Stomach (tissue), 9 donors: ENCODE data around the gene ZNF24. TPM values are rescaled to one million over a fixed set of nuclear protein-coding genes. Genes with fewer than 3 reads are reported as not detected.

Source experiments
- DNase-seq, 2 donors: peaks; one replicate each; pipeline versions ENCODE4 v3.0.0 to v3.0.0-alpha.2; 2013 to 2019
- H3K27ac ChIP-seq, 5 donors: fragments of 200-600 bp in 4 of 5; sonication (generic) in 4 of 5; one replicate each; pipeline ENCODE4 v1.5.1; 2013 to 2019; ENCODE audit warnings: mild to moderate bottlenecking in 1 of 5, moderate library complexity in 1 of 5
- H3K27me3 ChIP-seq, 3 donors: fragments of 200-600 bp; sonication (generic); one replicate each; pipeline ENCODE4 v1.5.1; 2017 to 2019; ENCODE audit warnings: mixed run types in 1 of 3
- H3K36me3 ChIP-seq, 4 donors: fragments of 200-600 bp; sonication (generic); 1 replicate in 3 of 4; 2 replicates in 1 of 4; pipeline ENCODE4 v1.5.1; 2016 to 2019
- H3K4me1 ChIP-seq, 4 donors: fragments of 200-600 bp; sonication (generic); one replicate each; pipeline ENCODE4 v1.5.1; 2016 to 2019
- H3K4me3 ChIP-seq, 4 donors: fragments of 200-600 bp; sonication (generic) in 3 of 4; one replicate each; pipeline ENCODE4 v1.5.1; 2016 to 2019; ENCODE audit warnings: mild to moderate bottlenecking in 1 of 4
- H3K9me3 ChIP-seq, 4 donors: fragments of 200-600 bp; sonication (generic); one replicate each; pipeline ENCODE4 v1.5.1; 2016 to 2019
- EP300 ChIP-seq: sonication (generic); formaldehyde crosslinking; IDR thresholded peaks from one replicate; pipeline ENCODE4 v1.6.1; 2017; ENCODE audit warnings: antibody characterized with exemption
- POLR2A ChIP-seq, 4 donors: fragments of 450-650 bp; IDR thresholded peaks; one replicate each; pipeline ENCODE4 v1.6.1; 2016; ENCODE audit warnings: antibody characterized with exemption in 4 of 4, control low read depth in 2 of 4, mild to moderate bottlenecking in 1 of 4, moderate library complexity in 1 of 4
- POLR2AphosphoS5 ChIP-seq, 3 donors: sonication (generic); formaldehyde crosslinking; IDR thresholded peaks; one replicate each; pipeline ENCODE4 v1.6.1; 2016; ENCODE audit warnings: antibody characterized with exemption in 3 of 3
- WGBS, 5 donors: extraction: QIAGEN DNeasy Blood & Tissue Kit in 3 of 5; methylation state at CpG; one replicate each; pipeline versions ENCODE4 v1.1.5 to v1.1.7; 2013 to 2018; 5-methylcytosine and 5-hydroxymethylcytosine counted together
- intact Hi-C: fragments of 100-400 bp; cut with DNase I; formaldehyde crosslinking; loops from one replicate; pipeline ENCODE4 v1.15.1; 2023; ENCODE audit warnings: low total_unique reads
- polyA plus RNA-seq, 3 donors: library from polyadenylated mRNA; stranded (reverse); fragments of 200-250 nt; gene quantifications; one replicate each; pipeline ENCODE4 v1.2.3, GENCODE V29; 2013
- total RNA-seq, 5 donors: library from RNA; depleted of rRNA; stranded (reverse); fragments of >200 nt; gene quantifications; one replicate each; pipeline versions ENCODE4 v1.1.0 to v1.2.3, GENCODE V29; 2014 to 2016
- TF ChIP-seq, protein P1 (sequence below), 7 experiments: fragments of 450-650 bp in 4 of 7; fragments of 200-600 bp in 3 of 7; sonication (generic) in 3 of 7; IDR thresholded peaks; one replicate each; pipeline ENCODE4 v1.5.1; 2016 to 2019; ENCODE audit warnings: antibody characterized with exemption in 7 of 7, control low read depth in 2 of 7, mild to moderate bottlenecking in 1 of 7
- donor health status: healthy with polysubstance abuse.
- donor health status: Bipolar disorder and iron deficiency.
- donor health status: healthy.

ZNF24 gene
- total and polyA plus RNA-seq, 8 donors, result 10.5 to 76.2 (median 29.5) TPM

DNA sequence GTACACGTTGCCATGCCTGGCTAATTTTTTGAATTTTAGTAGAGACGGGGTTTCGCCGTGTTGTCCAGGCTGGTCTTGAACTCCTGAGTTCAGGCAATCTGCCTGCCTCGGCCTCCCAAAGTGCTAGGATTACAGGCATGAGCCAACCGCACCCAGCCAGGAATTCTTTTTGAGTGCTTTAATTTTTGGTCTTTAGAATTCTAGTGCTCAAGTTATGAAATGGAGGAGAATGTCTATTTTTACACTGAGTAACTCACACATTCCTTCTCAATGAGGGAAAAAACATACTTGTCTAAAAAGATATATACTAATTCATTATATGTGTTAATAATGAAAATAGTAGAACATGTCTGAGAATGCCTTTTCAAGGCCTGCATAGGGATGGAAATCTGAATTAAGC lies 24.4 kb upstream of the ZNF24 start:
- TF ChIP-seq, protein P1, sequence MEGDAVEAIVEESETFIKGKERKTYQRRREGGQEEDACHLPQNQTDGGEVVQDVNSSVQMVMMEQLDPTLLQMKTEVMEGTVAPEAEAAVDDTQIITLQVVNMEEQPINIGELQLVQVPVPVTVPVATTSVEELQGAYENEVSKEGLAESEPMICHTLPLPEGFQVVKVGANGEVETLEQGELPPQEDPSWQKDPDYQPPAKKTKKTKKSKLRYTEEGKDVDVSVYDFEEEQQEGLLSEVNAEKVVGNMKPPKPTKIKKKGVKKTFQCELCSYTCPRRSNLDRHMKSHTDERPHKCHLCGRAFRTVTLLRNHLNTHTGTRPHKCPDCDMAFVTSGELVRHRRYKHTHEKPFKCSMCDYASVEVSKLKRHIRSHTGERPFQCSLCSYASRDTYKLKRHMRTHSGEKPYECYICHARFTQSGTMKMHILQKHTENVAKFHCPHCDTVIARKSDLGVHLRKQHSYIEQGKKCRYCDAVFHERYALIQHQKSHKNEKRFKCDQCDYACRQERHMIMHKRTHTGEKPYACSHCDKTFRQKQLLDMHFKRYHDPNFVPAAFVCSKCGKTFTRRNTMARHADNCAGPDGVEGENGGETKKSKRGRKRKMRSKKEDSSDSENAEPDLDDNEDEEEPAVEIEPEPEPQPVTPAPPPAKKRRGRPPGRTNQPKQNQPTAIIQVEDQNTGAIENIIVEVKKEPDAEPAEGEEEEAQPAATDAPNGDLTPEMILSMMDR (IDR thresholded peaks at IDR 0.05), result no peak
- TF ChIP-seq POLR2AphosphoS5 (IDR thresholded peaks at IDR 0.05) (no peak), POLR2A (IDR thresholded peaks at IDR 0.05) (no peak), EP300 (no peak)
- Histone ChIP-seq H3K36me3 (peaks cover 8 to 26% (median 19%) of the 10 kb centered on the region in 4 donors), H3K27me3 (no peaks in the 10 kb centered on the region), H3K27ac (no peak overlapping the region), H3K4me3 (no peak overlapping the region), H3K9me3 (no peaks in the 10 kb centered on the region), H3K4me1 (no peaks in the 10 kb centered on the region)
- intact Hi-C loops, result loop anchor here (10.0 kb wide), 1 partner anchor 144 kb away; no protein-coding TSS in a partner anchor
- DNase-seq, result no peak
- WGBS, 5 donors, result 93 to 97% (median 95%) methylated on average over 6 of the region's 6 CpGs

DNA sequence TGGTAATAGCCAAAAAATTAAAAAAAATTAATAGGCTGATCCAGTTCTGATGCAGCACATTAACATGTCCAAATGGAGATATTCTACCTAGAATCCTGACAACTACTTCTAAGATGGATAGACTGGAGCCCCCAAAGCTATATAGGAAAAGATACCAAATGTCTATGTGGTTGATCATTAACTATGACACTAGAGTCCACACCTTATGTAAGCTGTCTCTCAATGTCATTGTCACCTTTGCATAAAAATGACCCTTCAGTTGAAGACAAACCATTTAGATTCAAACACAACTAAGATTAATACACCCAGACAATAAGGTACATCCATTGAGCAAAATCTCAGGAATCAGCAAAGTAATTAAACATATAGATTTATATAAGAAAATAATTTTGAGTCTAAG lies 18.3 kb upstream of the ZNF24 start:
- Histone ChIP-seq H3K4me3 (no peak overlapping the region), H3K27me3 (no peaks in the 10 kb centered on the region), H3K4me1 (no peaks in the 10 kb centered on the region), H3K27ac (no peak overlapping the region), H3K9me3 (no peaks in the 10 kb centered on the region), H3K36me3 (no peaks in the 10 kb centered on the region)
- DNase-seq, result no peak
- no peak for TF ChIP-seq POLR2A (IDR thresholded peaks at IDR 0.05)
- intact Hi-C loops, result loop anchor here (10.0 kb wide), 1 partner anchor 138 kb away; no protein-coding TSS in a partner anchor

DNA sequence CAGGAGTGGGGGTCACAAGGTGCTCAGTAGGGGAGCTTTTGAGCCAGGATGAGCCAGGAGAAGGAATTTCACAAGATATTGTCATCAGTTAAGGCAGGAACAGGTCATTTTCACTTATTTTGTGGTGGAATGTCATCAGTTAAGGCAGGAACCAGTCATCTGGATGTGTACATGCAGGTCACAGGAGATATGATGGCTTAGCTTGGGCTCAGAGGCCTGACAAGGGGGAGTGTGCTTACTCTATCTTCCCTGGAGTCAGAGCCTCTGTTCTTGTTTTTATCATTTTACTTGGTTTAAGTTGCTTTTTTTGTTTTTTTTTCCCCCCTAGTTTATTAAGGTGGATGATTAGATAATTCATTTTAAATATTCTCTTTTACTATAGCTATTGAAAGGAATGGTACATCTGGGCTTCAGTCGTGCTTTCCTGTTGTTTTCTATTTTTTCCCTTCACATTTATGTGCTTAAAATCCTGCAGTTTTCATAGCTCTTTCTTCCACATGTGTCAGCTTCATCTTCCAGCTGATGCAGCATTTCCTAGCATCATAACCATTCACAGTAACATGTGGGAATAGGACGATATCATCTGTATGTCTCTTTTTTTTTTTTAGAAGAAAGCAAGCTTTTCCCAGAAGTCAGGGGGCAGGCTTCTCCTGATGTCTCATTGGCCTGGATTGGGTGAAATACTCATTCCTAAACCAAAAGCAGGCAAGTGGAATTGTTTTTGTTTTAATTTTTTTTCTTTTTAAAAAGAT lies 17.5 kb upstream of the ZNF24 start:
- no peak overlapping the region for H3K4me3 ChIP-seq
- H3K27ac ChIP-seq, result no peak overlapping the region
- no peaks in the 10 kb centered on the region for H3K4me1 ChIP-seq
- no peaks in the 10 kb centered on the region for H3K27me3 ChIP-seq
- intact Hi-C loops, result loop anchor here (10.0 kb wide), 1 partner anchor 137 kb away; no protein-coding TSS in a partner anchor
- WGBS, 5 donors, result 73 to 85% (median 77%) methylated on average over 2 of the region's 2 CpGs
- TF ChIP-seq POLR2A (IDR thresholded peaks at IDR 0.05) (no peak), POLR2AphosphoS5 (IDR thresholded peaks at IDR 0.05) (no peak), EP300 (no peak)
- TF ChIP-seq, protein P1 (IDR thresholded peaks at IDR 0.05), result no peak
- DNase-seq, result no peak
- no peaks in the 10 kb centered on the region for H3K9me3 ChIP-seq
- H3K36me3 ChIP-seq, result no peaks in the 10 kb centered on the region

DNA sequence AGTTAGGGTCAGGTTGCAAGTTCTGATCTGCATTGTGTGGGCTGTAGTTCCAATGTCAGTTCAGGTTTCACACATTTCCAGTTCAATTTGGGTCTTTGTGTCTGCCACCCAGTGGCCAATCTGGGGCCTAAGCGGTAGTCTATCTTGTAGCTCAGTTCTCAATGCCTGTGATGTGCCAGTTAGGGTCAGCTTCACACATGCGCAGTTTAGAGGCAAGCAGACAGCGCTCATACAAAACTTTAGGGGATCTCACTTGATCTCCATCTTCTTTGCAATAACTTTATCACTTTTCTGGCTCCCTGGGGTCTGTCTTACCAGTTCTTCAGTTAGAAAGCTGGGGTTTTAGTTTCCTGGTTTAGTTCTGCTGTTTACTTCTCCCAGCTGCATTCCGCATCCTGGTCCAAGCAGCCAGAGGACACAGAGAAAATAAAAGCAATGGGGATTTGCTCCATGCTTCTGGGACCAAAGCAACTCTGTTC lies 11.0 kb upstream of the ZNF24 start:
- peak overlapping the region in 1 of 4 donors; percentile 17 for H3K4me3 ChIP-seq
- H3K4me1 ChIP-seq, result peaks cover 0 to 5% (median 0%) of the 10 kb centered on the region in 4 donors
- intact Hi-C loops, result no loop called here
- H3K27me3 ChIP-seq, result no peaks in the 10 kb centered on the region
- TF ChIP-seq, protein P1 (IDR thresholded peaks at IDR 0.05), result peak in 5 of 7 experiments; percentile 57 to 80 (median 65)
- TF ChIP-seq EP300 (no peak), POLR2AphosphoS5 (IDR thresholded peaks at IDR 0.05) (peak in 1 of 3 donors; percentile 68), POLR2A (IDR thresholded peaks at IDR 0.05) (no peak)
- peaks cover 4 to 11% (median 9%) of the 10 kb centered on the region in 4 donors for H3K9me3 ChIP-seq
- peak; percentile 73 to 92 for DNase-seq
- 13 to 25% (median 15%) methylated on average over 4 of the region's 4 CpGs for WGBS, 5 donors
- peak overlapping the region in 2 of 5 donors; percentile 1 to 34 for H3K27ac ChIP-seq
- no peaks in the 10 kb centered on the region for H3K36me3 ChIP-seq

DNA sequence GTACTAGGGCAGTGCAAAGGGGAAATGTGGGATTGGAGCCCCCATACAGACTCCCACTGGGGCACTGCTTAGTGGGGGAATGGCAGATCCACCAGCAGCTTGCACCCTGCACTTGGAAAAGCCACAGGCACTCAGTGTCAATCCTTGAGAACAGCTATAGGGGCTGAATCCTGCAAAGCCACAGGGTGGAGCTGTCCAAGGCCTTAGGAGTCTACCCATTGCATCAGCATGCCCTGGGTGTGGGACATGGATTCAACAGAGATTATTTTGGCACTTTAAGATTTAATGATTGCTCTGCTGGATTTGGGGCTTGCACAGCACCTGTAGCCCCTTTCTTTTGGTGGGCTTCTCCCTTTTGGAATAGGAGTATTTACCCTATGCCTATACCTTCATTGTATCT lies 8.6 kb upstream of the ZNF24 start:
- intact Hi-C loops, result no loop called here
- Histone ChIP-seq H3K27me3 (no peaks in the 10 kb centered on the region), H3K36me3 (no peaks in the 10 kb centered on the region), H3K9me3 (peaks cover 4 to 11% (median 9%) of the 10 kb centered on the region in 4 donors), H3K4me1 (peaks cover 0 to 5% (median 0%) of the 10 kb centered on the region in 4 donors), H3K27ac (no peak overlapping the region), H3K4me3 (no peak overlapping the region)
- no peak for DNase-seq
- TF ChIP-seq POLR2A (IDR thresholded peaks at IDR 0.05) (no peak), EP300 (no peak), POLR2AphosphoS5 (IDR thresholded peaks at IDR 0.05) (no peak)
- TF ChIP-seq, protein P1 (IDR thresholded peaks at IDR 0.05), result no peak
